Fibroblast of lung (primary cell): Measurements from ENCODE around the gene RBFOX1. TPM values are rescaled to one million over a fixed set of nuclear protein-coding genes. Genes with fewer than 3 reads are reported as not detected.

Experiments used
- DNase-seq, 2 donors: peaks; one replicate each; pipeline versions ENCODE4 v3.0.0 to v3.0.0-alpha.2; 2010; ENCODE audit warnings: low read depth in 2 of 2
- H2AFZ ChIP-seq: 2 replicates; pipeline ENCODE4 v1.5.1; 2012; ENCODE audit warnings: low read length, control low read depth, inconsistent platforms
- H3K27ac ChIP-seq: 2 replicates; pipeline ENCODE4 v1.5.1; 2011; ENCODE audit warnings: low read length, control low read depth; ENCODE audit not compliant: insufficient read depth
- H3K27me3 ChIP-seq: 2 replicates; pipeline ENCODE4 v1.5.1; 2011; ENCODE audit warnings: mild to moderate bottlenecking, low read length; ENCODE audit not compliant: control insufficient read depth, insufficient read depth
- H3K36me3 ChIP-seq: 2 replicates; pipeline ENCODE4 v1.5.1; 2011; ENCODE audit warnings: low read length; ENCODE audit not compliant: control insufficient read depth, insufficient read depth
- H3K4me1 ChIP-seq: 2 replicates; pipeline ENCODE4 v1.5.1; 2011; ENCODE audit warnings: low read length; ENCODE audit not compliant: control insufficient read depth, insufficient read depth; ENCODE audit errors: extremely low read depth
- H3K4me2 ChIP-seq: 2 replicates; pipeline ENCODE4 v1.5.1; 2011; ENCODE audit warnings: low read length, control low read depth; ENCODE audit not compliant: insufficient read depth; ENCODE audit errors: extremely low read depth
- H3K4me3 ChIP-seq, 4 experiments: fragments of 200-600 bp in 1 of 4; sonication (generic) in 1 of 4; replicated peaks in 1 of 4; 2 replicates each; pipeline ENCODE4 v1.5.1; 2011 to 2016; ENCODE audit warnings: low read length in 4 of 4, low read depth in 3 of 4, mild to moderate bottlenecking in 3 of 4, control low read depth in 2 of 4, inconsistent platforms in 1 of 4, mixed read lengths in 1 of 4; ENCODE audit not compliant: insufficient read depth in 1 of 4; ENCODE audit errors: control extremely low read depth in 1 of 4
- H3K79me2 ChIP-seq: 2 replicates; pipeline ENCODE4 v1.5.1; 2012; ENCODE audit warnings: mild to moderate bottlenecking, low read length, inconsistent platforms; ENCODE audit not compliant: control insufficient read depth, insufficient read depth
- H3K9ac ChIP-seq: 2 replicates; pipeline ENCODE4 v1.5.1; 2011; ENCODE audit warnings: mild to moderate bottlenecking, low read length, control low read depth; ENCODE audit not compliant: insufficient read depth
- H3K9me3 ChIP-seq: 2 replicates; pipeline ENCODE4 v1.5.1; 2012; ENCODE audit warnings: low read depth, low read length; ENCODE audit not compliant: control insufficient read depth, insufficient read depth
- H4K20me1 ChIP-seq: 2 replicates; pipeline ENCODE4 v1.5.1; 2011; ENCODE audit warnings: low read length; ENCODE audit not compliant: control insufficient read depth, insufficient read depth; ENCODE audit errors: extremely low read depth
- EZH2 ChIP-seq: IDR thresholded peaks from 2 replicates; pipeline ENCODE4 v1.5.1; 2012; ENCODE audit warnings: low read length, control low read depth, mild to moderate bottlenecking; ENCODE audit errors: missing control alignments
- polyA plus RNA-seq, 2 donors: library from polyadenylated mRNA; depleted of rRNA in 1 of 2; stranded (reverse) in 1 of 2; unstranded in 1 of 2; fragments of >200 nt; gene quantifications; 2 replicates each; pipeline ENCODE4 v1.2.1, GENCODE V29; 2011 to 2012; ENCODE audit warnings: missing spikeins in 1 of 2
- total RNA-seq: library from RNA; depleted of rRNA; stranded (reverse); fragments of >200 nt; gene quantifications from 2 replicates; pipeline ENCODE4 v1.2.1, GENCODE V29; 2014
- TF ChIP-seq, protein P1 (sequence below), 2 donors: IDR thresholded peaks in 1 of 2; conservative IDR thresholded peaks in 1 of 2; 1 replicate in 1 of 2; 2 replicates in 1 of 2; pipeline ENCODE4 v1.5.1; 2011 to 2012; ENCODE audit warnings: low read length in 2 of 2, control low read depth in 1 of 2, inconsistent platforms in 1 of 2, low read depth in 1 of 2, mild to moderate bottlenecking in 1 of 2

Gene RBFOX1
- total and polyA plus RNA-seq, 2 donors (not counting 1 experiment from before 2014, with no cell fraction given), result not detected

DNA sequence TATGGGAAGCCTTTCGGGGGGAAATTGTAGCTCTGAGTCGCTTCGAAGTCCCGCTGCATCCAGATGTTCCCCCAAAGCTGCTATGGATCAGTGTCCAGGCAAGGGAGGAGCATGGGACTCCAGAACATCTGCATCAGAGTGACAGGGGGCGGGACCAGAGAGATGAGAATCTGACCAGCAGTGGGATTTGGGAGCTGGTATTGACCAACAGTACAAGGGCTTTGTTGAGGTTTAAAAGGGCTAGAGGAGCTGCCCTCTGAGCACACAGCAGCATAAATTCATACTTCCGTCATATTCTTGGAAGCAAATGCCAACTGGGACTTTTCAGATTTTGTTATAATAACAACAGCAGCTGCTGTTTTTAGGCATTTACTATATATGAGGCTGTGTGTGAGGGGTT, 10.6 kb downstream of the RBFOX1 start:
- DNase-seq, result no peak
- Histone ChIP-seq H3K79me2 (no peaks in the 10 kb centered on the region), H3K4me2 (no peak overlapping the region)

GRCh38 chr16:7344830-7345780, 12.5 kb downstream of the RBFOX1 start:
- no peak overlapping the region for H3K4me3 ChIP-seq
- no peak for DNase-seq
- TF ChIP-seq, protein P1, sequence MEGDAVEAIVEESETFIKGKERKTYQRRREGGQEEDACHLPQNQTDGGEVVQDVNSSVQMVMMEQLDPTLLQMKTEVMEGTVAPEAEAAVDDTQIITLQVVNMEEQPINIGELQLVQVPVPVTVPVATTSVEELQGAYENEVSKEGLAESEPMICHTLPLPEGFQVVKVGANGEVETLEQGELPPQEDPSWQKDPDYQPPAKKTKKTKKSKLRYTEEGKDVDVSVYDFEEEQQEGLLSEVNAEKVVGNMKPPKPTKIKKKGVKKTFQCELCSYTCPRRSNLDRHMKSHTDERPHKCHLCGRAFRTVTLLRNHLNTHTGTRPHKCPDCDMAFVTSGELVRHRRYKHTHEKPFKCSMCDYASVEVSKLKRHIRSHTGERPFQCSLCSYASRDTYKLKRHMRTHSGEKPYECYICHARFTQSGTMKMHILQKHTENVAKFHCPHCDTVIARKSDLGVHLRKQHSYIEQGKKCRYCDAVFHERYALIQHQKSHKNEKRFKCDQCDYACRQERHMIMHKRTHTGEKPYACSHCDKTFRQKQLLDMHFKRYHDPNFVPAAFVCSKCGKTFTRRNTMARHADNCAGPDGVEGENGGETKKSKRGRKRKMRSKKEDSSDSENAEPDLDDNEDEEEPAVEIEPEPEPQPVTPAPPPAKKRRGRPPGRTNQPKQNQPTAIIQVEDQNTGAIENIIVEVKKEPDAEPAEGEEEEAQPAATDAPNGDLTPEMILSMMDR (conservative IDR thresholded peaks at IDR 0.05 in 1 of 2, IDR thresholded peaks at IDR 0.05 in 1 of 2; ENCODE audit: low read depth in 1 of 2, low read length in 2 of 2), result no peak
- no peak for TF ChIP-seq EZH2
- no peaks in the 10 kb centered on the region for H4K20me1 ChIP-seq
- H3K4me1 ChIP-seq, result no peaks in the 10 kb centered on the region
- no peak overlapping the region for H2AFZ ChIP-seq
- H3K27me3 ChIP-seq, result no peaks in the 10 kb centered on the region
- no peaks in the 10 kb centered on the region for H3K36me3 ChIP-seq
- no peaks in the 10 kb centered on the region for H3K79me2 ChIP-seq
- H3K4me2 ChIP-seq, result no peak overlapping the region
- H3K27ac ChIP-seq, result no peak overlapping the region
- no peaks in the 10 kb centered on the region for H3K9me3 ChIP-seq
- no peak overlapping the region for H3K9ac ChIP-seq

More for the DNA sequence above, 10.6 kb downstream of the RBFOX1 start:
- no peak overlapping the region for H3K27ac ChIP-seq
- H3K36me3 ChIP-seq, result no peaks in the 10 kb centered on the region
- no peaks in the 10 kb centered on the region for H4K20me1 ChIP-seq
- H3K4me3 ChIP-seq, result no peak overlapping the region
- H3K27me3 ChIP-seq, result no peaks in the 10 kb centered on the region
- no peaks in the 10 kb centered on the region for H3K9me3 ChIP-seq
- no peaks in the 10 kb centered on the region for H3K4me1 ChIP-seq
- no peak overlapping the region for H3K9ac ChIP-seq
- TF ChIP-seq EZH2, result no peak
- TF ChIP-seq, protein P1 (conservative IDR thresholded peaks at IDR 0.05 in 1 of 2, IDR thresholded peaks at IDR 0.05 in 1 of 2; ENCODE audit: low read depth in 1 of 2, low read length in 2 of 2), result no peak
- H2AFZ ChIP-seq, result no peak overlapping the region

DNA sequence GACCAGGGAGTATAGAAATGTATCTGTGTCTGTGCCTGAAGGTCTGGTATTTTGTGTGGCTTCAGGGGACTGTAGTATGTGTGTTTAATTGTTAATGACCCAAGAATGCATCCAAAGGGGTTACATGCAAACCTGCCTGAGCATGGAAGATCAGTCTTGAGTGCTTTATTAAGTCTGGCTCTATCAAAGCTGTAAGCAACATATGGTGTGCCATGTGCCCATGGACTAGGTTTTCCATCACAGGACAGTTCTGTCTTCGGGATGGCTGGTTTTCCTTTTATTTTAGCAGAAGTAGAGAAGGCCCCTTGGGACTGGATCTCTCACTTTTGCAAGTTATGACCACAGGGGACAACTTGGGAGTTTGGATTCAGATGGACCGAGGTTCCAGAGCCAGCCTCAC, 18.2 kb downstream of the RBFOX1 start:
- no peaks in the 10 kb centered on the region for H3K9me3 ChIP-seq
- H4K20me1 ChIP-seq, result no peaks in the 10 kb centered on the region
- no peak overlapping the region for H3K27ac ChIP-seq
- H3K27me3 ChIP-seq, result no peaks in the 10 kb centered on the region
- TF ChIP-seq, protein P1 (conservative IDR thresholded peaks at IDR 0.05 in 1 of 2, IDR thresholded peaks at IDR 0.05 in 1 of 2; ENCODE audit: low read depth in 1 of 2, low read length in 2 of 2), result no peak
- no peak for TF ChIP-seq EZH2
- no peak overlapping the region for H2AFZ ChIP-seq
- H3K79me2 ChIP-seq, result no peaks in the 10 kb centered on the region
- no peak overlapping the region for H3K9ac ChIP-seq
- H3K4me2 ChIP-seq, result no peak overlapping the region
- H3K4me1 ChIP-seq, result no peaks in the 10 kb centered on the region
- no peak for DNase-seq
- no peak overlapping the region for H3K4me3 ChIP-seq
- no peaks in the 10 kb centered on the region for H3K36me3 ChIP-seq
